ENCODE measurements around the gene GRAMD4.

GRAMD4 gene

DNA sequence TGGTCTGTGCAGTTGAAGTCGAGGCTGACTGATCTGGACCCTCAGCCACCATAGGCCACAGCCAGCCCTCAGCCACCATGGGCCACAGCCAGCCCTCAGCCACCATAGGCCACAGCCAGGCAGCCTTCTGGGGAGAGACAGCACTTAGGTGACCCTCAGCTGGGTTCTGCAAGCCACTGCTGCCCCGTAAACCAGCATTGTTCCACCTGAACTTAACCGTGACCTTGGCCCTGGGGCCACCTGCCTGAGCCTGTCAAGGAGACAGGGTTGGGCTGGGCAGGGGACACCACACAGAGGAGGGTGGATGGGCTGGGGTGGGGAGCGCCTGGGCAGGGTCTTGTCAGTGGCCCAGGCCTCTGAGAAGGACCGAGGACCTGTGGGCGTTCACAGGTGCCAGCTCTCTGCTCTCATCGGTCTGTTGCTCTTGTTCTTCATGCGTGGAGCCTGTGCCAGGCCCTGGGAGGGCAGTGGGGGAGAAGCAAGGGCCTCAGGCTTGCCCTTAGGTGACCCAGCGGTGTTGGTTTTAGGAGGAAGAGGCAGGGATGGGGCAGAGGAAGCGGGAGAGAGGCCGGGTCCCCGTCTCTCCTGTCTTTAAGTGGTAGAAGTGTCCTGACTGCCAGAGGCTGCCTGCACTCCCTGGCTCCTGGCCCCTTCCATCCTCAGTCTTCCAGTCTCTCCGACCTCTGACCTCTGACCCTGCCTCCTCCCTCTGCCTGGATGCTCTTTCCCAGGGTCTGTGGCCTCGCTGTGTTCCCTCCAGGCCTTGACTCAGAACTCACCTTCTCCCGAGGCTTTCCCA, 36.9 kb downstream of the GRAMD4 start:
- DNase-seq (ENCODE audit: low spot score) = no peak

DNA sequence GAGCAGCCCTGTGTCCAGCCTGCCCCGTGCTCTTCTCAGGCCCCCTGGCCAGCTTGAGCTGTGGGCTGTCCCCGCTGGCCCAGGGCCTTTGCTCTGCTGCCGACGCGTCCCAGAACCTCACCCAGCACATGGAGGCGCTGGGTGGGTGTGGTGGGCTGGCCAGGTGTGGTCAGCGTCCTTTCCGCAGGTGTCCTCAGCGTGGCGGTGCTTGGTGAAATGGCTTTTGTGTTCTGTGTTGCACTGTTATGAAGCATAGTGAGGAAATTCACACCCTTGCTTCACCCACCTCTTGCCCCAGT, 37.4 kb downstream of the GRAMD4 start:
- DNase-seq (ENCODE audit: low spot score) = no peak

- DNase-seq (ENCODE audit: low spot score) = no peak
These were observed 38.1 kb downstream of the GRAMD4 start for GRCh38 chr22:46657996-46658947.

DNA sequence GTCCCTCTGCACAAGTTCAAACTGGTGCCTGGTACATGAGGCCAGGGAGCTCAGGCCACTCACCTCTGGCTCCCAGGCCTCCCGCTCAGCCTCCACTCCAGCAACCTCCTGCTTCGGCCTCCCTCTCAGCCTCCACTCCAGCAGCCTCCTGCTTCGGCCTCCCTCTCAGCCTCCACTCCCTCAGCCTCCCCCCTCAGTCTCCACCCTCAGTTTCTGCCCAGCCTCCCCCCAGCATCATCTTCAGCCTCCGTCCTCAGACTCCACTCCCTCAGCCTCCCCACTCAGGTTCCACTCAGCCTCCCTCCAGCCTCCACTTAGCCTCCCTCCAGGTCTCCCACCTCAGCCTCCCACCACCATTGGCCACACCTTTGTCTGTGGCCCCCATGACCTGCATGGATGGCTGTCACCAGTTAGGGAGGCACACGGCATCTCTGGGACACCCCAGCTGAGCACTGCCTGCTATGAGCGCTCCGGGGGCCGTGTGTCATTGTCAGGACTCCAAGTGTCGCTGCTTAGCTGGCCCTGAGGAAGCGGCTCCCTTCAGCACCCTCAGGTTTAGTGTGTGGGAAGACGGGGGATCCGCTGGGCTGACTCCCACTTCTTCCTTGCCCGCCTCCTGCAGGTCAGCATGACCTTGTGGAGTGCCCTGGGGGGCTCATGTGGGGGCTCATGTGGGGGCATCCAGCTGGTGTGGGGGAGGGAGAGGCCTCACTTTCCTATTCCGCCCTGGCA, 39.0 kb downstream of the GRAMD4 start:
- DNase-seq (ENCODE audit: low spot score) = no peak

DNA sequence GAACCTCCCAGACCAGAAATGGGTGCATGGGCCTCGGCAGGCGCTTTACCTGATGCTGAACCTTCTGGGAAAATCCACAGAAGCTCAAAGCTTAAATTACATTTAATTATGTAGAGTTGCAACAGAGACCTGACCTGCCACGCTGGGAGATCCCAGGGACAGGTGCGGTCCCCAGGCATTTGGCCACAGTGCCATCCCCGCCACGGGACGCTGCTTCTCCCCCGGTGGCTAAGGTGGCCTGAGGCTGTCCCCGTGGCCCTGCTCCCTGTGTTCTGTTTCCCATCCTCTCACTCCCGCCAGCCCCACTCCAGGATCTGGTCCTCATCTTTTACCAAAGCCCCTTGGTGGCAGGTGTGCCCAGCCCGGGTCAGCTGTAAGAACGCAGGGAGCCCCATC, 39.6 kb downstream of the GRAMD4 start:
- no peak for DNase-seq (ENCODE audit: low spot score)

DNA sequence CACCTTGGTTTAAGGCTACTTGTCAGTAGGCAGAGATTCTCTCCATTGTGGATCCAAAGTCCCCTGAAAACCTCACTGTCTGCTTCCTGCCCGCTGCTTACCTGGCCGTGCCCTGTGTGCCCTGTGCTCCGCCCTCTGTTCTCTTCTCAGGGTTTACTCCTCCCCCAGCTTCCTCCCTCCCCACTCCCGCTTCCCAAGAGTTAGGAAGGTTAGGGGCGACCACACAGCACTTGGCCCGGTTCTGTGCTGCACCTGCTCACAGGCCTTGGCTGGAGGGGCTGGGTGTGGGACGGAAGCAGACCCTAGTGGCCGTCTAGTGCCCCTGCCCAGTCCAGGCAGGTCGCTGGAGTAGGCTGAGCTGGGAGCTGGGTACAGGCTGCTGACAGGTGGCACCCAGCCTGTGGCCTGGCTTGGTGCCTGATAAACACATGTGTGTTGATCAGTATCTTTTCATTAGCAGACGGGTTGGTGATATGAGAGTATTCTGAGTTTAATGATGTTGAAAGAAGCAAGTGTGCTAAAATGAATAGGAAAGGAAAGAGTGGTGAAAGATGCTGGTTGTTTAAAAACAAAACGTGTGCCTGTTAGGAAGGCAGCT, 40.5 kb downstream of the GRAMD4 start:
- DNase-seq (ENCODE audit: low spot score) = no peak

- no peak for DNase-seq (ENCODE audit: low spot score)
These were observed 41.1 kb downstream of the GRAMD4 start for GRCh38 chr22:46661221-46661851.

DNA sequence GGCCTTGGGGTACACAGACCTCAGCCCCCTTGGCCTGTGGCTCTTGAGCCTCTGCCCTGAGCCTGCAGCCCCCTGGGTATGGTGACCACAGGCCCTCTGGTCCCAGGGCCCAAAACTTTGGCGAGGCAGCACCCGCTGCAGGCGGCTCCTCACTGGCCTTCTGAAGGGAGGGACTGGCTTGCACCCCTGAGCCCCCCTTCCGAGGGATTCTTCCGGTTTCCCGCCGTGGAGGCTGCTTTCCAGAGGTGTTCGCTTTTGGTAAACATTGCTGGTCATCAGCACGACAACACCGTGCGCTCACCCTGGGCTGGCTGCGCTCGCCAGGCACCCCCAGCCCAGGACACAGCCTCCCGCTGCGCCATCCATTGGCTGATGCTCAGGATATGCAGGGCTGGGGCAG, 42.0 kb downstream of the GRAMD4 start:
- DNase-seq (ENCODE audit: low spot score) = no peak

- no peak for DNase-seq (ENCODE audit: low spot score)
These were observed 42.8 kb downstream of the GRAMD4 start for GRCh38 chr22:46663001-46663400.

- no peak for DNase-seq (ENCODE audit: low spot score)
These were observed 43.4 kb downstream of the GRAMD4 start for GRCh38 chr22:46663436-46664100.

GRCh38 chr22:46664301-46664855, 44.2 kb downstream of the GRAMD4 start:
- DNase-seq (ENCODE audit: low spot score) = no peak

- no peak for DNase-seq (ENCODE audit: low spot score)
These were observed 45.0 kb downstream of the GRAMD4 start for GRCh38 chr22:46665151-46665695.

DNA sequence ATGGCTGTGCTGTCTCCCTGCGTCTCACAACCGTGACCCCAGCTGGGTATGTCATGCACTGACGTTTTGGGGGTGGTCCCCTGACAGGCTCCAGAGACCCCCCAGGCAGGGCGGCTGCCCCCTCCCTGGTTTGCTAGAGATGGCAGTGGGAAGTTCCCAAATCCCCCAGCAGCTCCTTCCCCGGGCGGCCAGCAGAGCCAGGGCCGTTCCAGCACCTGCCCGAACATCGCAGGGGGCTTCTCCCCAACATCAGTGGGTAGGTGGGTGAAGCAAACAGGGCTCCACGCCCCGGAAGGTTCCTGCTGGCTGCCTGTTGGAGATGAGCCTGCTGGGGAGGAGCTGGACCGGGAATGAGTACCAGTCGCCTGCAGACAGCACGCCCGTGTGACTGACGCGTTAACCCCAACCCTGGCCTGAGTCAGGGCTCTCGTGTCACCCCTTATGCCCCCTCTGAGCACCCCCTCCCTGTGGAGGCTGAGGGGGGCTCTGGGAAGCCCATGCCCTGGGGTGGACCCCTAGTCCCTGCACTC, 45.6 kb downstream of the GRAMD4 start:
- DNase-seq (ENCODE audit: low spot score) = no peak

DNA sequence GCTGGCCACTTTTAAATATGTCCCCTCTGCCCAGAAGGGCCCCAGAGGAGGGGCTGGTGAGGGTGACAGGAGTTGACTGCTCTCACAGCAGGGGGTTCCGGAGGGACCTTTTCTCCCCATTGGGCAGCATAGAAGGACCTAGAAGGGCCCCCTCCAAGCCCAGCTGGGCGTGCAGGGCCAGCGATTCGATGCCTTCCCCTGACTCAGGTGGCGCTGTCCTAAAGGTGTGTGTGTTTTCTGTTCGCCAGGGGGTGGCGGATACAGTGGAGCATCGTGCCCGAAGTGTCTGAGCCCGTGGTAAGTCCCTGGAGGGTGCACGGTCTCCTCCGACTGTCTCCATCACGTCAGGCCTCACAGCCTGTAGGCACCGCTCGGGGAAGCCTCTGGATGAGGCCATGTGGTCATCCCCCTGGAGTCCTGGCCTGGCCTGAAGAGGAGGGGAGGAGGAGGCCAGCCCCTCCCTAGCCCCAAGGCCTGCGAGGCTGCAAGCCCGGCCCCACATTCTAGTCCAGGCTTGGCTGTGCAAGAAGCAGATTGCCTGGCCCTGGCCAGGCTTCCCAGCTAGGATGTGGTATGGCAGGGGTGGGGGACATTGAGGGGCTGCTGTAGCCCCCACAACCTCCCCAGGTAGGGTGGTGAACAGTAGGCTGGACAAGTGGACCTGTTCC, 46.5 kb downstream of the GRAMD4 start:
- DNase-seq (ENCODE audit: low spot score) = no peak

- no peak for DNase-seq (ENCODE audit: low spot score)
These were observed 47.0 kb downstream of the GRAMD4 start for GRCh38 chr22:46667245-46667623.

GRCh38 chr22:46668116-46668515, 47.9 kb downstream of the GRAMD4 start:
- no peak for DNase-seq (ENCODE audit: low spot score)

DNA sequence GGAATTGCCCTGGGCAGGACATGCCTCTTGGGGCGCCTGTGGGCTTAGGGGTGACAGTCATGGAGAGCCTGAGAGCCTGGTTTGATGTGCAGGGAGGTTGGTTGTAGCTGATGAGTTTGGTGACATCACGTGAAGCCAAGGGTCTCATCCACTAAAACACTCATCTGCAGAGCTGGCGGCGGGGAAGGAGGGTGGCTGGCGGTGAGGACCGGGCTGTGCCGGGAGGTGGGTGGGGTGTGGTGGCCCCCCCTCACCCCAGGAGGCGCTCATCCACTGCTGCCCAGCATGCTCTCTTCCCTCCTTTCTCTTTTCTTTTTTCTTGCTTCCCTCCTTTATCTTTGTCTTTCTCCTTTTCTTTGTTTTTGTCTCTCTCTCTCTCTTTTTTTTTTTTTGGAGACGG, 49.0 kb downstream of the GRAMD4 start:
- DNase-seq (ENCODE audit: low spot score) = no peak

DNA sequence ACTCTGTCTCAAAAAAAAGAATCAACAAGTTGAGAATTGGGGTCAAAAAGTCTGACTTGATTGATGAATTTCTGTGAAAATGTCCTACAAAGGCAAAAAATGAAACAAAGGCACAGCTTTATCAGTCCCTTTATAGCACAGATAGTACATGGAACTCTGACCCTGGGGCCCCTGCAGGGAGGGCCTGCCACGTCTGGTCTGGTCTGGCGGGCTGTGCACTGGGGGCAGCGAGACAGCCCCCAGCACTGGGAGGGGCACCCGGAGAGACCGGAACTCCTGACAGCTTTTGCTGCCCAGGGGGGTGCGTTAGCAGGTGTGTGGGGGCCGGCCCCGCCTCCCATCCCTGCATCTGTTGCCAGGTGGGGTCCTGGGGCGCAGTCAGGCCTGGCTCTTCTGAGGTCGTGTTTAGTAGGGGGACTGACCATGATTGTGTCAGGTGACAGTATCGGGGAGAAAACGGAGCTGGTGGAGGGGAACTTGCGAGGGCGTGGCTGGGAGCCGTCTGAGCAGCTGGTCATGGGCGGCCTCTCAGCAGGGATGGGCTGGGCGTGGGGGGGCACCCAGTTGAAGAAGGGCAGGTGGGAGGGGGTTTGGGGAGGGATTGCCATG, 51.7 kb downstream of the GRAMD4 start:
- no peak for DNase-seq (ENCODE audit: low spot score)

GRCh38 chr22:46672731-46673130, 52.5 kb downstream of the GRAMD4 start:
- peak; percentile 50 for DNase-seq (ENCODE audit: low spot score)

All from AG08395 (cell line).